Activated naive CD4-positive, alpha-beta T cell treated with Interleukin-2 at 50 U/mL for 16 hours (primary cell): ENCODE measurements around the gene BTBD2.

Experiments
- DNase-seq: peaks from one replicate; pipeline ENCODE4 v3.0.0-alpha.2; 2020

Gene BTBD2

DNA sequence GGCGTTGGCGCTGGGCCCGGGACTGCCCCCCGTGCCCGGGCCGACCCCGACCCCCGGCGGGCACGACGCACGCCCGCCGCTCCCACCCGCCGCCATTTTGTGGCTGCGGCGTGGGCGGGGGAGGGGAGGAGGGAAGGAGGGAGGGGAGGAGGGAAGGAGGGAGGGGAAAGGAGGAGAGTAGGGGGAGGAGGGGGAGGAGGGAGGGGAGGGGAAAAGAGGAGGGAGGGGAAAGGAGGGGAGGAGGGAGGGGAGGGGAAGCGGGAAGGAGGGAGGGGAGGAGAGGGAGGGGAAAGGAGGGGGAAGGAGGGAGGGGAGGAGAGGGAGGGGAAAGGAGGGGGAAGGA, at the start of gene BTBD2:
Gene BTBD2, minus strand, starts transcription at position 107 of the 343 bp plus-strand sequence. Its CDS starts 11 bp downstream, at position 96.
- DNase-seq: peak; percentile 57

DNA sequence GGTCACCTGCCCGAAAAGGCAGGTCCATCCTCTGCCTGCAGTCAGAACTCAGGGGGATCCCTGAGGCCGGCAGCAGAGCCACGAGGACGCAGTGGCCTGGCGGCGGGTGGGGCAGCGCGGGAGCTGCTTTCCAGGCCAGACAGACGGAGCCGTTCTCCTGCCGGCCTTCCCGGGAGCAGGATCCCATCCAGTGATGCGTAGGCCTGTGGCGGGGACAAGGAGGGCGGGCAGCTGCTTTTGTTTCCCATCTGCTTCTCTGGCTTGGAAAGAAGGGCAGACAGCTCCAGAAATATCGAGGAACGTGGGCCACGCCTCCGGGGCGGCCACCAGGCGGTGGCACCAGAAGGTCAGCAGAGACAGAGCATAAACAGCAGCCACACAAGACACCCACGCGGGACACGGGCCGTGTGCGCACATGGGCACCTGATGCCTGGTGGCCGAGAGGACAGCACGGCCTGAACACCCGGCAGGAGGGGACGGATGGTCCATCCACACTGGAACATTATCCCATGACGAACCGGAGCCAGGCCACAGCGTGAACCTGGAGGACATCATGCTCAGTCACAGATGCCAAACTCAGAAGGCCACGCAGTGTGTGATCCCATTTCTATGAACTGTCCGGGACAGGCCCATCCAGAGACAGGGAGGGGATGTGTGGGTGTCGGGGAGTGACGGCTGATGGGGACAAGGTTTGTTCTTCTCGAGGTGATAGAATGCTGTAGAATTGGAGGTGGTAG, 49.4 kb upstream of the BTBD2 start:
- DNase-seq: no peak

DNA sequence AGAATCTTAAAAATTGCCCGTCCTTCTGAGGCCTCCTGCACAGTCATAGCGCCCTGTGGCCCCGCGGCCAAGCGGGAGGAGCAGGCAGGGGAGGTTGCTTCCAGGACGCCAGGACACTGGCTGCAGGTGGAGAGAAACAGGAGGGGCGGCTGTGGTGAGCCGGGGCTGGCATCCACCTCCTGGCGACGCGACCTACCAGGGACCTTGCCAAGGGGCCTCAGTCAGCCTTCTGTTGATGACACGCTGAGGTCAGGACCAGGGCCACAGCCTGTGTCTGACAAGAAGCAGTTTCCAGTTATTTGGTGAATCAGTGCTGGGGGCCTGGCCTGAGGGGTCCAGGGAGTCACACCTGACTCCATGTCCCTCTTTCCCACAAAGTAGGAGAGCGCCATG, 48.9 kb upstream of the BTBD2 start:
- no peak for DNase-seq

DNA sequence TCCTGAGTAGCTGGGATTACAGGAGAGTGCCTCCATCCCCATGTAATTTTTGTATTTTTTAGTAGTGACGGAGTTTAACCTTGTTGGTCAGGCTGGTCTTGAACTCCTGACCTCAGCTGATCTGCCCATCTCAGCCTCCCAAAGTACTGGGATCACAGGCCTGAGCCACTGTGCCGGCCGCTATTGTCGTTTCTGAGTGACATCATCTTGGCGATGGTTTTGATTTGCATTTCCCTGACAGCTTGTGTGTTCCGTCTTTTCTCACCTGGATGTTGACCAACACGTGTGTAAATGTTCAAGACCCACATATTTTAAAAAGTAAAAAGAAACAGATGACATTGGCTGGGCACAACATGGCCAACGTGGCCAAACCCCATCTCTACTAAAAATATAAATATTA, 48.3 kb upstream of the BTBD2 start:
- DNase-seq: no peak

DNA sequence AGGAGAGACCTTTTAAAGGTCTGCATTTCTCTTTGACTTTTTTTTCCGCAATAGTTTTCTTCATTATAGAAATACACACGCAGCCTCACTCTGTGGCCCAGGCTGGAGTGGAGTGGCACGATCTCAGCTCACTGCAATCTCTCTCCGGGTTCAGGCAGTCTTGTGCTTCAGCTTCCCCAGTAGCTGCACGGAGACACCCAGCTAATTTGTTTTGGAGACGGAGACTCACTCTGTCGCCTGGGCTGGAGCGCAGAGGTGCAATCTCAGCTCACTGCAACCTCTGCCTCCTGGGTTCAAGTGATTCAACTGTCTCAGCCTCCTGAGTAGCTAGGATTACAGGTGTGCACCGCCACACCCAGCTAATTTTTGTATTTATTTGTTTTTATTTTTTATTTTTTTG, 47.3 kb upstream of the BTBD2 start:
- no peak for DNase-seq

DNA sequence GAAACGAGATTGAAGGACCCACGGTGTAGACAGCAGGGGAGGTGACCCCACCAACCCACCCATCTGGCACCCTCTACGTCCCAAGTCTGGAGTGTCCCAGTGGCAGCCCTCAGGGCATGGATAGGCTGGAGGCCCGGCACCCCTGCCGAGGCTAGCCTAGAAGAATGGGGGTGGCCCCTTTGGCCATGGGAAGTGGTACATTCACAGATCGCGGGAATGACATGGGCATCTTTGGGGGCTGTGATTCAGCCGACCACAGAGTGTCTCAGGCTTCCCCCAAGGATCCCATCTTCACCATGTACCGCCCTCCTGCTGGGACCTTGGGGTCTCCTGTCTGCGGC, 46.8 kb upstream of the BTBD2 start:
- DNase-seq: no peak

DNA sequence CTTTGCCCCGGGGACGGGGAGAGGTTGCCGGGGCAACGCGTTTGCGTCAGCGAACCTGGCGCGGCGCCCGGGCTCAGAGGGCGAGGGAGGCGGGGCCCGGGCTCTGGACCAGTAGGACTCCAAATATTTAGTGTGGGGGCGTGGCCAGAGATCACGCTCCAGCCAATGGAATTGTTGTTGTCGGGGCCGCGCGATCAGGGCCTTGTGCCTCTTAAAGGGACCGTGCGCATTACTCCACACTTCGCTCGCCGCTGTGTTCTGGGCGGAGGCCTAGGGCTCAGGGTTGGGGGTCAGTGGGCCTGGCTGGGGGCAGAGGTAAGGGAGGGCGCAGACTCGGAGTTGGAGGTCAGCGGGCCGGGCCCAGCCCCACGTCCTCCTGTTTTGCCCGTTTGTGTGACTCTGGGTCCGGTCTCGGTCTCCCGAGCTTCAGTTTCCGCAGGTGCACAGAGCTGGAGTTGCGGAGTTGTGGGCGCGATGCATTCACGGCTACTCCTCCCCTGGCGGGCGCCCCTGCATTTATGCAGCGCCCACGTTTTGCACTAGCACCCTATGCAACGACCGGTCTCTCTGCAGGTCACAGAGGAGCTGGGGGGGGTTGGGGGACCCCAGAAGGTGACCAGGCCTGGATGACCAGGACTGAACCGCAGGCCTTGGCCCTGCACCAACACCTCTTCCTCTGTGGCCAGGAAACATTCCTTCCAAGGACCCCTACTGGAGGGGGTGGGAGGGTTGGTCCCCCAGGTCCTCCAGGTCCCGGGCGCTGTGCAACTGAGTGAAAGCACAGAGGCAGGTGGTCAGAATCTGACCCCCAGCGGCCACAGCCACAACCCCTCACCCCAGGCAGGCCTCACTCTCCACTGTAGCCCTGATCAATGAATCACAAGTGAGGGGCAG, 46.2 kb upstream of the BTBD2 start:
- peak; percentile 99 for DNase-seq

DNA sequence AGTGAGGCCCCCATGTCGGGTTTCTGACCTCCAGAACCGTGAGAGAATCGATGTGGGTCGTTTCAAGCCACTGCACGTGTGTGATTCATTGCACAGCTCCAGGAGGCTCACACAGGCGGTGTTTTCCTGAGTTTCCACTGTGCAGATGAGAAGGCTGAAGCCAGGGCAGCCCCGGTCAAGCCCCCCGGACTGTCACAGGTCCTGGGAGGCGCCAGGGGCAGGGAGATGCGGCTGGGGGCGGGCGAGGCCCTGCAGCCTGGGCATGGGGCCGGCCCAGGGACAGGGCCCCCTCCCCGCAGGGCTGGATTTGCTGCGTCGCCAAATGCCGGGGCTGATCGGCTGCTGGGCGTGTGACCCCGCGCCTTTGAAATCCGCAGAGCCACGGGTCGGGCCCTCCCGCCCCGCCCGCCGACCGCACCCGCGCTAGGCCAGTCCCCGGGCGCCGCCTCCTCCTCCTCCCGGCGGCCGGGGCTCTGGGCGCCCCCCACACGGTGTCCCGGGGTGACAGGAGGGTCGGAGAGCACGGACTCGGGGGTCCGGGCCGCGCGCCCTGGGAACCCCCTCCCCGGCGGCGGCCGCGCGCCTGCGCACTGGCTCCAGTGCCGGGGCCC, 45.5 kb upstream of the BTBD2 start:
- DNase-seq: peak; percentile 51

DNA sequence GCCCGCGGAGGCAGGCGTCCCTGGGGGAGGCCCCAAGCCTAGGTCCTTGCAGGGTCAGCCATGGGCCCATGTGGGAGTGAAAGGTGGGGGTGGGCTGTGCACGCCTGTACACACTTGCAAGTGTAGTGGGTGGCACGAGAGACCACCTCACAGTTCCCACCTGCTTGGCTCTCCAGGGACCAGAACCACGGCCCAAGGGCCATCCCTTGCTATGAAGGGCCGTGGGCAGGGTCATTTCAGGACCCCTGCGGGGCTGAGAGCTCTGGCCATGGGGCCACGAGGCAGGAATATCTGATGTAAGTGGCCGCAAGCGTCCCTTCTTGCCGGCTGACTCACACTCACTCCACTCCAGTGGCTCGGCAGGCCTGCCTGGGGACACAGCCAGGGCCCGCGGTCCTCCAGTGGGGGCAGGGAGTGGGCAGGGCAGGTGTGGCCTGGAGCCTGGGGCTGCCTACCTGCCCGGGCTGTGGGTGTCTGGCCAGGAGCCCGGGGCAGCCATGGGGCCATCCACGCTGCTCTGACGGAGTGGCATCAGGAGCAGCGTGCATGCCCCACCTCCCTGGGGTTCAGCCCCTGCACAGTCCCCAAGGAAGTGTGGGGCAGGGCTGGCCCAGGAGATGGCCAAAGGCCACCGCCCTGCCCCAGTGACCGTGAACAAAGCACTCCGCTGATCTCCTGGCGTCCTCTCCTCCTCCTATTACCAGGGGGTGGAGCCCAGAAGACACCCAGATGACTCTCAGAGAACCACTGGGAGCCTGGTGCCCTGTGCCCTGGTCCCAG, 44.1 kb upstream of the BTBD2 start:
- DNase-seq: no peak

DNA sequence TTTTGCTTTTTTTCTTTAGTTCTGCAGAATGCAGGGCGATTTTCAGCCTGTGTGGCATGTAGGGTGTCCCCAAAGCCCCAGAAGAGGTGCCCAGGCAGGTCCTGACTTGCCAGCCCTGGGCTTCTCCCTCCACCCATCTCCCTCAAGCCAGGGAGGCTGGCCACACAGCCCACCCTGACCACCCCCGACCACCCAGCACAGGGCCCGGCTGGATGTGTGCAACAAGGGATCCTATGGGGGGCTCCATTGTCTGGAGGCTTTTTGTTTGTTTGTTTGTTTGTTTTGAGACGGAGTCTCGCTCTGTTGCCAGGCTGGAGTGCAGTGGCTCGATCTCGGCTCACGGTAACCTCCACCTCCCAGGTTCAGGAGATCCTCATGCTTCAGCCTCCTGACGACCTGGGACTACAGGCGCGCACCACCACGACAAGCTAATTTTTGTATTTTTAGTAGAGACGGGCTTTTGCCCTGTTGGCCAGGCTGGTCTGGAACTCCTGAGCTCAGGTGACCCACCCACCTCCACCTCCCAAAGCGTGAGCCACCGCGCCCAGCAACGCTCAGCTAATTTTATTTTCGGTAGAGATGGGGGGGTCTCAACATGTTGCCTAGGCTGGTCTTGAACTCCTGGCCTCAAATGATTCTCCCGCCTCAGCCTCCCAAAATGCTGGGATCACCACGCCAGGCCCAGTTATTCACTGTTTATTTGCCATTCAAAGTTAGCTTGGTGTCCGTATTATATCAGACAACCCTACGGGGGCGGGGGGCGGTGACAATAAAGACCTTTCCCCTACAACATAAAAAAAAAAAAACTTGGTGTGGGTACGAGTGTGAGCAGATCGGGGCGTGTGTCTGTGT, 43.3 kb upstream of the BTBD2 start:
- DNase-seq: no peak

DNA sequence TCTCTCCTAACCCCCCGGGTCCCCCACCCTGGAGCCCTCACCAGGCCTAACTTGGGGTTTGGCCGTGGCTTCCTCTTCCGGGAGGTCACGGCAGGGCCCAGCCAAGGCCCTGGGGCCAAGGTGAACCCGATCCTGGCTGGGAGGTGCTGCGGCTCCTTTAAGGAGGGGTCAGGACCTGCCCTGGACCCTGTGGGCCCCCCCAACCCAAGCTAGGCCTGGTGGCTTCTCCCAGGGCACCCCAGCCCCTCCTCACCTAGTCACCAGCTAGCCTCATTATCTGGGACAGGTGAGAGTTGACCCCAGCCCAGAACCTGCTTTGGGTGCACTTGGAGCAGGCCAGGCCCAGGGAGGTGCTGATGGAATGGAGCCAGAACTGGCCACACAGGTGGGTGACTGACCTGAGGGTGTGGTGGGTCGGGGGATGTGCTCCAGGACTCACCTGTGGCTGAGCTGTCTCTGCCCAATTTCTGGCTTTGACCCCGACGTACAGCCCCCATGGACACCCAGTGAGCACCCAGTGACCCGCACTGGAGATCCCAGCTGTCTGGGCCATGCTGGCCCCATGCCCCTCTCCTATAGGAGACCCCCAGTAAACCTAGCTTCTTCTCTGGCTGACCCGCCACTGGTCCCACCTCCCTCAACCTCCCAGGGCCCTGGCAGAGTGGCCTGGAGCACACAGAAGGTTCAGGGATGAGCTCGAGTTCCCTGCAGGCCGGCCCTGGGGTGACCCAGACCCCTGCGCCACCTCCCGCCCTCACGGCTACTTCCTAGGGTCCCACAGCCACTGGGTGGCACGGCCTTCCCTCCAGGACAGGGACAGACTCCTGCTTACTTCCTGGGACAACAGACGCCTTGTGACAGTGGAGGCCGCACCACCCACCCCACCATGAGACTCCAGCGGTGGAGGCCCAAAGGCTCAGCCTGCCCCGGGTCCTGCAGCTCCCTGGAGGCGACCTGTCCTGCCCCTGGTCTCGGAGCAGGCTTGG, 42.3 kb upstream of the BTBD2 start:
- DNase-seq: no peak

DNA sequence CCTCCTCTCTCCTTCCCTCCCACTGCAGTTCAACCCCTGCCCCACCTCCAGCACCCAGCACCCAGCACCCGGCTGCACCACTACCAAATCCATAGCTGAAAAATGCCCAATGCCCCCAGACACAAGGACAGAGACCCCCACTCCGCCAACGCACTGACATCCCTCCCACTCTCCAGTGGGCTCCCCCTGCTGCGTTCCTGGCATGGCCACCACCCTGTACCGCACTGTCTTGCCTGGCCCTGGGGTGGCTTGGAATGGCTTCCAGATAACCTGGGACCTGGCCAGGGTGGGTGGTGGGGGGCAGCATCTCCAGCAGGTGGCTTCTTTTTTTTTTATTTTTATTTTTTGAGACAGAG, 41.3 kb upstream of the BTBD2 start:
- no peak for DNase-seq

DNA sequence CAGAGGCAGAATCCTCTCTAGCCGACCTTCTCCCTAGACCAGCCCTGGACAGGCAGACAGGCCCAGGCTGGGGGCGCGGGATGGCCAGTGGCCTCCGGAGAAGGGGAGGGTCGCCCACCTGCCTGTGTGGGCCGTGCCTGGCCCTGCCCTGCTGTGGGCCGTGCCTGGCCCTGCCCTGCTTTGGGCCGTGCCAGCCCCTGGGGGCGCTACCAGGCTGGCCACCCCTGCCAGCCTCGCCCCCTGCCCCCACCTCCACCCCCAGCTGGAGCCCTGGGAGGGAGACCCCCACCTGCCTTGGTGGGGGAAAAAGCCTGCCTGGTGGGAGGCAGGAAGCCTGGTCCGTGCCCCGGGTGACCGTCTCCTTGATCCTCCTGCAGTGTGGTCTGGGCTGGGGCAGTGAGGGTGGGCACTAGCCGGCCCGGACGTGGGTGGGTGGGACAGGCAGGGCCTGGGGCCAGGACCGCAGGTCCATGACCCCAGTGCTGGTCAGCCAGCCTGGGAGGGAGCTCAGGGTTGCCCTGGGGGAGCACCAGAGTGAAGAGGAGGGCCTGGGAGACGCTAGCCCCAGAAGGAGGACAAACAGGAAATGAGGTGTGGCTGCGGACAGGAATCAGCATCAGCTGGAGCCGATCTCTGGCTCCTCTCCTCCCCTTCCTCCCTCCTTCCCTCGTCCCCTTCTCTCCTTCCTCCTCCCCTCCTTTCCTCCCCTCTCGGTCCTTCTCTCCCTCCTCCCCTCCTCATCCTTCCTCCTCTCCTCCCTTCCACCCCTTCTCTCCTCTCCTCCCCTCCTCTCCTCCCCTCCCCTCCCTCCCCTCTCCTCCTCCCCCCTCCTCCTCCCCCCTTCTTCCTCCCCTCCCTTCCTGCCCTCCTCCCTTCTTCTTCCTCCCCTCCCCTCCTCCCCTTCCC, 40.7 kb upstream of the BTBD2 start:
- DNase-seq: no peak

DNA sequence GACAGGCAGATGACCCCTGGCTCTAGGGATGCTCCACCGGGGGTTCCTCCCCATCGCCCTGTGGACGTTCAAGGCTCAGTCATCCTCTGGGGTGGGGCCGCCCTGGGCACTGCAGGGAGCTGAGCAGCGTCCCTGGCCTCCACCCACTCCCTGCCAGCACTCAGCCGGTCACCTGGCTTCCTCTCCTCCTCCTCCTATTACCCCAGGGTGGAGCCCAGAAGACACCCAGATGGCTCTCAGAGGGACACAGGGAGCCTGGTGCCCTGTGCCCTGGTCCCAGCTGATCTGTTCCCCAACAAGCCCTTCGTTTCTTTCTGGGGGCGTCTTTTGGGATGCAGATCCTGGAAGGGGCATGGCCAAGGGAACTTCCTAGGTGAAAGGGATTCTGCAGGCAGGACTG, 39.2 kb upstream of the BTBD2 start:
- no peak for DNase-seq

DNA sequence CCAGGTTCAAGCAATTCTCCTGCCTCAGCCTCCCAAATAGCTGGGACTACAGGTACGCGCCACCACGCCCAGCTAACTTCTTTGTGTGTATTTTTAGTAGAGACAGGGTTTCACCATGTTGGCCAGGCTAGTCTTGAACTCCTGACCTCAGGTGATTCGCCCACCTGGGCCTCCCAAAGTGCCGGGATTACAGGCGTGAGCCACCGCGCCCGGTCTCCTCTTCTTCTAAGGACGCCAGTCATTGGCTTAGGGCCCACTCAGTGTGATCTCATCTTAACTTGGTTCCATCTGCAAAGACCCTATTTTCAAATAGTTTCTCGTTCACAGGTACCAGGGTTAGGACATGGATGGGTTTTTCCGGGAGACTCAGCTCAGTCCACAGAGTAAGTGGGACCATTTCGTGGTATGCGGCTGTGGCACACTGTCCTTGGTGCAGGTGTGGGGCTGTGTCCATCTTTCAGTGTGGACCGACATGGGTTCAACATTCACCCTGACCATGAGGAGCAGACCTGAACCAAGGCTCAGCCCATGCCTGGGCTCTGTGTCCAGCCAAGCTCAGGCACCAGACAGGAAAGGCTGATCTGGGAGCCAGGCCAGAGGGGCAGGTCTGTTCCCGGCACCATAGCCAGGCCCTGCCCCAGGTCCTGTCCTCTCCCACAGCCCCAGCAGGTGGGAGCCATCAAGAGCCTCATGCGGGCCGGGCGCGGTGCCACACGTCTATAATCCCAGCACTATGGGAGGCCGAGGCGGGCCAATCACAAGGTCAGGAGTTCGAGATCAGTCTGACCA, 38.3 kb upstream of the BTBD2 start:
- no peak for DNase-seq

DNA sequence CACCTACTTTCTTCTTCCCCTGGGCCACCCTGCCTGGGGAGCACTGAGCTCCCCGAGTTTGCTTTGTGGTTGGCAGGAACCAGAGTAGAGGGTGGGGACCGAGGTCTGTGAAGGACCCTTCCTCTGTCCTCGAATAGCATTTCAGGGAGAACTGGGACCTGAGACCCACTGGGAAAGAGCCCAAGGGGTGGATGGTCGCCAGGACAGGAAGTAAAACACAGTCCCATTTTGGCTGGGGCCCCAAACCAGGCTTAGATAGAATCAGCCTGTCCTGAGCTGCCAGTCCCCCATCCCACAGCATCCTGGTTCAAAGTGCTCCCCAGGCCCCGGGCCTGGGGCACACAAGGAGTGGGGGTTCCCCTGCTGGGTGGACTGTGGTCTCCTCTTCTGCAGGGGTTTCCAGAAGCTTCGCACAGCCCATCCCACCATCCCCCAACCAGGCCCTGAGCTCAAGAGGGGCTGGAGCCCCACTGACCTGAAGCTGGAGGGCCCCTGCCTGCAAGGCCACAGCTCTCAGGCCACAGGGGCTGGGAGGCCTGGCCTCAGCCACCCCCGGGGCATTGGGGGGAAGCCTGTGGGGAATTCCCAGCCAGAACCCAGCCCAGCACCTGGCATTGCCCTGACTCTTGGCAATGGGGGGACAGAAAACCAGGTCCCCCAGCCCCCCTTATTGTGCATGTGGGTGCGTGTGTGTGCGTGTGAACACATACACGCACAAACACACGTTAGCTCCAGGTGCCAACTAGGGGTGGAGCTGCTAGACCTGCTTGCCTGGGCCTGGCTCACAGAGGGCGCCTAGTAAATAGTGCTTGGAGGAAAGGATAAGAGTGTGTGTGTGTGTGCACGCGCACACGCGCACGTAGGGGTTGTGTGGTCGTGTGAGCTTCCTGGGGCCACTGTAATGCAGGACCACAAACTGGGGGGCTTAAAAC, 36.5 kb upstream of the BTBD2 start:
- peak; percentile 38 for DNase-seq

DNA sequence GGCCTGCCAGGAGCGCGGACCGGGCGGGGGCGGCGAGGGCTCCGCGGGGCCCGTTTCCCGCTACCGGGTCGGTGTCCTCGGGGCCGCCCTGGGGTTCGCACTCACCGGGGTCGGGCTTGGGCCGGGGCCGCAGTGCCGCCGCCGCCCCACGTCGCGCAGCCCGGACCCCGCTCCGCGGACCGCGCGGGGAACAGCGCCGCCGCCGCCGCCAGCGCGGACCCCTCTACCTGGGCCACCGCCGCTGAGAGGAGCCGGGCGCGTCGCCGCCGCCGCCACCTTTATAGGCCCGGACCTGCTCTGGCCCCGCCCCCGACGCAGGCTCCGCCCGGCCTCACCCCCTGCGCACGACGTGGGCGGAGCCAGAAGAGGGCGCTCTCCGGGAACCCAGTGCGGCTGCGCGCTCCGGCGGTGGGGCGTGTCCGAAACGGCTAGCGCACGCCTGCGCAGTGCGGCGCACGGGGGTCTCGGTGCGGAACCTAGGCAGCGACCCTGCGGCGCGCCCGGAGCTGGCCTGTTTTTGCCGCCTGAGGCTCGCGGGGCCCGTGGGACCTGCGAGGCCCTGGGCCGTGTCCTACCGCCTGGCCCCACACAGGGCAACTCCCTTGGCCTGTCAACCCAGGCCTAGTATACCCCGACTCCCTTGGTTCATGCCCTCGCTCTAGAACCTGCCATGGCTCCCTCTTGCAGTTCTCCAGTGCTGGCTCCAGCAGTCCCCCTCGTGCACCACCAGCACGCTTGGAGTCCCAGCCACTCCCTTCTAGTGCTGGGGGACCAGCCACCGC, 35.7 kb upstream of the BTBD2 start, which contains the start of gene MKNK2:
Gene MKNK2, minus strand, starts transcription at position 254 of the 782 bp plus-strand sequence. CDS start 393 bp downstream, outside the sequence.
- DNase-seq: peak; percentile 92
